Upper lobe of left lung (tissue), 4 donors: ENCODE measurements around the gene TBC1D3B.

Experiments used
- CTCF ChIP-seq, 6 experiments: fragments of 450-650 bp in 4 of 6; fragments of 200-600 bp in 2 of 6; sonication (generic) in 2 of 6; IDR thresholded peaks; one replicate each; pipeline ENCODE4 v1.5.1; 2016 to 2019; ENCODE audit warnings: antibody characterized with exemption in 6 of 6
- POLR2A ChIP-seq, 4 donors: fragments of 450-650 bp; IDR thresholded peaks; one replicate each; pipeline ENCODE4 v1.5.1; 2016 to 2017; ENCODE audit warnings: antibody characterized with exemption in 4 of 4, mild to moderate bottlenecking in 2 of 4

- TF ChIP-seq CTCF (IDR thresholded peaks at IDR 0.05), result no peak
- TF ChIP-seq POLR2A (IDR thresholded peaks at IDR 0.05), result no peak
Measured at GRCh38 chr17:36130346-36130745, 46.1 kb downstream of the TBC1D3B start.
